Ovary (tissue), 9 donors: ENCODE measurements around the gene NUBPL. TPM values are rescaled to one million over a fixed set of nuclear protein-coding genes. Genes with fewer than 3 reads are reported as not detected.
"Not testable (repeated sequence)": the region's sequence is repeated elsewhere in the genome, so short reads cannot be mapped to it uniquely, and the experiment has no call there.

Experiments
- DNase-seq, 5 donors: peaks; one replicate each; pipeline ENCODE4 v3.0.0-alpha.2; 2019 to 2020
- H3K27ac ChIP-seq, 2 donors: fragments of 200-600 bp; one replicate each; pipeline versions ENCODE4 v1.5.1 to v1.8.0; 2019 to 2022
- H3K27me3 ChIP-seq: fragments of 200-600 bp; one replicate; pipeline ENCODE4 v1.8.0; 2022
- H3K36me3 ChIP-seq: fragments of 200-600 bp; sonication (generic); one replicate; pipeline ENCODE4 v1.5.1; 2019
- H3K4me1 ChIP-seq: one replicate; pipeline ENCODE4 v1.8.1; 2013; ENCODE audit warnings: mild to moderate bottlenecking, moderate library complexity; ENCODE audit not compliant: insufficient read depth
- H3K4me3 ChIP-seq: fragments of 200-600 bp; sonication (generic); one replicate; pipeline ENCODE4 v1.5.1; 2017
- H3K9me3 ChIP-seq, 2 donors: fragments of 200-600 bp in 1 of 2; sonication (generic) in 1 of 2; one replicate each; pipeline versions ENCODE4 v1.5.1 to v1.8.1; 2013 to 2019; ENCODE audit warnings: mild to moderate bottlenecking in 1 of 2, moderate library complexity in 1 of 2
- EP300 ChIP-seq: sonication (generic); formaldehyde crosslinking; IDR thresholded peaks from one replicate; pipeline ENCODE4 v1.6.1; 2017; ENCODE audit warnings: antibody characterized with exemption
- POLR2A ChIP-seq: fragments of 450-650 bp; IDR thresholded peaks from one replicate; pipeline ENCODE4 v1.6.1; 2017; ENCODE audit warnings: antibody characterized with exemption, mild to moderate bottlenecking, moderate library complexity
- WGBS, 3 donors: extraction: QIAGEN DNeasy Blood & Tissue Kit in 1 of 3; methylation state at CpG; one replicate each; pipeline versions ENCODE4 v1.1.5 to v1.1.7; 2013 to 2017; 5-methylcytosine and 5-hydroxymethylcytosine counted together
- intact Hi-C, 4 donors: fragments of 100-400 bp; cut with DNase I; formaldehyde crosslinking; loops; one replicate each; pipeline versions ENCODE4 v1.11.0 to v1.15.1; 2022 to 2023
- polyA plus RNA-seq, 2 donors: library from polyadenylated mRNA; stranded (reverse); fragments of 200-250 nt in 1 of 2; fragments of 350-450 nt in 1 of 2; fragmentation: Illumina TruSeq in 1 of 2; extraction: RNeasy Lipid Tissue Mini Kit (QIAGEN cat#74804) in 1 of 2; gene quantifications; one replicate each; pipeline ENCODE4 v1.2.3, GENCODE V29; 2013 to 2014
- total RNA-seq, 7 donors: library from RNA; depleted of rRNA in 2 of 7; stranded (reverse); fragments of >200 nt in 2 of 7; fragmentation: NEBNext Ultra II Directional in 3 of 7; extraction: Animal tissue kit (Norgen Biotek cat#: 25700) in 3 of 7; gene quantifications; one replicate each; pipeline versions ENCODE4 v1.1.0 to v1.2.4, GENCODE V29; 2016 to 2023
- TF ChIP-seq, protein P1 (sequence below), 3 donors: fragments of 450-650 bp in 2 of 3; fragments of 200-600 bp in 1 of 3; IDR thresholded peaks; one replicate each; pipeline versions ENCODE4 v1.5.1 to v1.8.0; 2016 to 2022; ENCODE audit warnings: antibody characterized with exemption in 3 of 3, mild to moderate bottlenecking in 1 of 3
- donor health status: DM: no; HTN: no; CAD: no; lungs with moderate emphysema.
- donor health status: DM: no; HTN: no; CAD: no.
- donor health status: Bipolar disorder and iron deficiency.
- donor health status: DM: yes; HTN: yes; CAD: no.
- donor health status: DM: no; HTN: no; CAD: no.
- donor health status: DM: yes; HTN: yes; CAD: no.

NUBPL gene
- total and polyA plus RNA-seq, 9 donors = 5.8 to 17.6 (median 14.0) TPM

DNA sequence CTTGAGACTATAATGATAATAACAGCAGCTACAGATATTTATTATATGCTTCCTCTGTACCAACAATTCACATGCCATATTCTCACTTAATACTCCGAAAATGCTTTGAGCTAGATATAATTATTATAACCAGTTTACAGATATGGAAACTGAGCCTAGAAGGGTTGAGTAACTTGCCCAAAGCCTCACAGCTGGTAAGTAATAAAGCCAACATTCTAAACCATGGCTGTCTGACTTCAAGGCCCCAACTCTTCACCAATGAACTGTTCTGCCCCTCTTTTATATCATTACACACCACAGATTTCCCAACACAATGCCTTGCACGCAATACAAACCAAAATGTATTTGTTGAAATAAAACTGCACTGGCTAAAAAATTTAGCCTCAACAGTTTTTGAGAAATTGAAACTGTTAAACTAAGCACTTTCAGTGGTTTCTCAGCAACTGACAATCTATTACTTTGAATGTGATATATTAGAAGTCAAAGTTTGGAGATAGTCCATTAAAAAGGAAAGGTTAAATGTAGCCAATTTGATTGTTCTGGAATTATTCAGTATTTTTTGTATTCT is 293.4 kb downstream of the NUBPL start:
- Histone ChIP-seq H3K36me3 (no peaks in the 10 kb centered on the region), H3K4me1 (no peaks in the 10 kb centered on the region), H3K27me3 (no peaks in the 10 kb centered on the region), H3K4me3 (no peak overlapping the region), H3K9me3 (no peaks in the 10 kb centered on the region), H3K27ac (no peak overlapping the region)
- TF ChIP-seq EP300 (no peak), POLR2A (no peak)
- TF ChIP-seq, protein P1, sequence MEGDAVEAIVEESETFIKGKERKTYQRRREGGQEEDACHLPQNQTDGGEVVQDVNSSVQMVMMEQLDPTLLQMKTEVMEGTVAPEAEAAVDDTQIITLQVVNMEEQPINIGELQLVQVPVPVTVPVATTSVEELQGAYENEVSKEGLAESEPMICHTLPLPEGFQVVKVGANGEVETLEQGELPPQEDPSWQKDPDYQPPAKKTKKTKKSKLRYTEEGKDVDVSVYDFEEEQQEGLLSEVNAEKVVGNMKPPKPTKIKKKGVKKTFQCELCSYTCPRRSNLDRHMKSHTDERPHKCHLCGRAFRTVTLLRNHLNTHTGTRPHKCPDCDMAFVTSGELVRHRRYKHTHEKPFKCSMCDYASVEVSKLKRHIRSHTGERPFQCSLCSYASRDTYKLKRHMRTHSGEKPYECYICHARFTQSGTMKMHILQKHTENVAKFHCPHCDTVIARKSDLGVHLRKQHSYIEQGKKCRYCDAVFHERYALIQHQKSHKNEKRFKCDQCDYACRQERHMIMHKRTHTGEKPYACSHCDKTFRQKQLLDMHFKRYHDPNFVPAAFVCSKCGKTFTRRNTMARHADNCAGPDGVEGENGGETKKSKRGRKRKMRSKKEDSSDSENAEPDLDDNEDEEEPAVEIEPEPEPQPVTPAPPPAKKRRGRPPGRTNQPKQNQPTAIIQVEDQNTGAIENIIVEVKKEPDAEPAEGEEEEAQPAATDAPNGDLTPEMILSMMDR (IDR thresholded peaks at IDR 0.05) = no peak
- 68 to 97% (median 90%) methylated on average over 2 of the region's 2 CpGs for WGBS, 3 donors
- intact Hi-C loops = no loop called here
- no peak for DNase-seq

DNA sequence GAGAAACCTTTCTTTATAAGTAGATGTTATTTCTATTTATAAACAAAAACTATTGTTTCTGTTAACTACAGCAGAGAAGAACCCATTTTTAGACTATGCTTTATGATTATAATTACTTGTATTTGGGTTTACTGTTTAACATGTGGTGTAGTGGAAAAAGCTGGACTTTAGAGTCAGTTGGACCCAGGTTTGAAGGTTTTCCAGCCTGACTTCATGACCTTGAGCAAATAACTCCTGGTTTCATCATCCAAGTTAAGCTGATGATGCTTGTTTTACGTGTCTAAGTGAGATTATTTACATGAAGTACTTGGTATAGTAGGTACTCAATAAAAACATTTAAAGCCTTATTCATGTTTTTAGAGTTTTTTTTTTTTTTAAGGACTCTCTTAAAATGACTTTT is 294.1 kb downstream of the NUBPL start:
- H3K27me3 ChIP-seq = no peaks in the 10 kb centered on the region
- no peak overlapping the region for H3K27ac ChIP-seq
- DNase-seq = no peak
- intact Hi-C loops = no loop called here
- no peaks in the 10 kb centered on the region for H3K9me3 ChIP-seq
- no peaks in the 10 kb centered on the region for H3K4me1 ChIP-seq
- TF ChIP-seq POLR2A (no peak), EP300 (no peak)
- TF ChIP-seq, protein P1 (IDR thresholded peaks at IDR 0.05) = no peak
- 70 to 82% (median 71%) methylated on average over 1 of the region's 1 CpG for WGBS, 3 donors
- H3K36me3 ChIP-seq = no peaks in the 10 kb centered on the region
- no peak overlapping the region for H3K4me3 ChIP-seq

DNA sequence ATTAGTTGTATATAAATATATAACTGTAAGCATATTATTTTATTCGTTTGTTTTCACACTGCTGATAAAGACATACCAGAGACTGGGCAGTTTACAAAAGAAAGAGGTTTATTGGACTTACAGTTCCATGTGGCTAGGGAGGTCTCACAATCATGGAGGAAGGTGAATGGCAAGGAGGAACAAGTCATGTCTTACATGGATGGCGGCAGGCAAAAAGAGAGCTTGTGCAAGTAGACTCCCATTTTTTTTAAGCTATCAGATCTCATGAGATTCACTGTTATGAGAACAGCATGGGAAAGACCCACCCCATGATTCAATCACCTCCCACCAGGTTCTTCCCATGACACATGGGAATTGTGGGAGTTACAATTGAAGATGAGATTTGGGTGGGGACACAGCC is 294.8 kb downstream of the NUBPL start:
- H3K27me3 ChIP-seq, intact Hi-C loops, H3K4me1 ChIP-seq, H3K27ac ChIP-seq, DNase-seq, H3K36me3 ChIP-seq, H3K4me3 ChIP-seq, H3K9me3 ChIP-seq: not testable (repeated sequence)
- 70 to 76% (median 70%) methylated on average over 2 of the region's 2 CpGs for WGBS, 3 donors

DNA sequence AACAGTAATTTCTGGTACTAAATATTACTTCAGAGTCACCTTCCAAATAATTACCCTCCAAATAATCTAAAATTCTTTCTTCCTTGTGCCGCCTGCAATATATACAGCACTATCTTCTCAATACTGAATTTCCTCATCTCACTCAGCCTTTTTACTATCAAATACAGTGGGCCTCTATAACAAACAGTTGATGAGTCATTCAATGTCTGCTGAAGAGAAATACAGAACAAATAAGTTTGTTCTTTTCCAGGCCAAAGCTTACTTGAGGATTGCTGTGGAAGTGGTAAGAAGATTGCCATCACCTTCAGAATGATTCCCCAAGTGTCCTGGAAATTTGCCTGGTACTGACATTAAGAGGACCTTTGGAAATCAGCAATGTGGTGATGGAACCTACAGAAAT is 297.7 kb downstream of the NUBPL start:
- Histone ChIP-seq H3K4me3 (no peak overlapping the region), H3K9me3 (no peaks in the 10 kb centered on the region), H3K27ac (no peak overlapping the region), H3K4me1 (no peaks in the 10 kb centered on the region), H3K27me3 (no peaks in the 10 kb centered on the region), H3K36me3 (no peaks in the 10 kb centered on the region)
- intact Hi-C loops = no loop called here
- 0 to 100% (median 60%) methylated on average over 1 of the region's 1 CpG for WGBS, 3 donors
- TF ChIP-seq, protein P1 (IDR thresholded peaks at IDR 0.05) = no peak
- TF ChIP-seq POLR2A = no peak
- no peak for TF ChIP-seq EP300
- no peak for DNase-seq

DNA sequence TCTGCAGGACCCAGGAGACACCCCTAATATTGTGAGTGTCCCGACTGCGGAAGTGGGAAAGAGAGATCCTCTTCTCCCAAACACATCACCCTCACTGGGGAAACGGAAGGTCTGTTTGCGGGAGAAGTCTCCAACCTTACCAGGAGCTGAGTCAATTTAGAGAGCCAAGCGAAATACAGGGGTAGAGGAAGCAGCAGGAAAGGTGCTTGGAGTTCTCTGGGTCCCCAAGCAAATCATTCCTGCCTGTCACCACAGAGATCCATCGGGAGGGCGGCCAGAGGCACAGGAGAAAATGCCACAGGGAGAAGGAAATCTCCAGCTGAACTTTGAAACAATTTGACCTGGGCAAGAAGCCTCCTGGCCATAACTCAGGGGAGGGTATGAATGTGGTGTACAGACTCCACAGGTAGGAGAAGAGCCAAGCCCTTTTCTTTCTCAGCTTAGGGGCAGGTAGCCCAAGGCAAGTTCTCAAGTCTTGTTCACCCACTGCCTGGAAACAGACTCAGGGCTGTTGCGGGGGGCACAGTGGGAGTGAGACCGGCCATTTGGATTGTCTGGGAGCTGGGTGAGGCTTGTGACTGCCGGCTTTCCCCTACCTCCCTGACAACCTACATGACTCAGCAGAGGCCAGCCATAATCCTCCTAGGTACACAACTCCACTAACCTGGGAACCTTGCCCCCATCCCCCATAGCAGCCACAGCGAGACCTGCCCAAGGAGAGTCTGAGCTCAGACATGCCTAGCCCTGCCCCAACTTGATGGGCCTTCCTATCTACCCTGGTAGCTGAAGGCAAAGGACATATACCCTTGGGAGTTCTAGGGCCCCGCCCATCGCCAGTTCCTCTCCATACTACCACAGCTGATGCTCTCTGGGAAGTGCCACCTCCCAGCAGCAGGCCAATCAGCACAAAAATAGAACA is 304.0 kb downstream of the NUBPL start:
- H3K36me3 ChIP-seq = no peaks in the 10 kb centered on the region
- intact Hi-C loops = no loop called here
- TF ChIP-seq POLR2A (no peak), EP300 (no peak)
- TF ChIP-seq, protein P1 (IDR thresholded peaks at IDR 0.05) = no peak
- H3K4me3 ChIP-seq = no peak overlapping the region
- no peak for DNase-seq
- no peaks in the 10 kb centered on the region for H3K27me3 ChIP-seq
- H3K9me3 ChIP-seq = no peaks in the 10 kb centered on the region
- no peaks in the 10 kb centered on the region for H3K4me1 ChIP-seq
- 95 to 97% (median 96%) methylated on average over 13 of the region's 13 CpGs for WGBS, 3 donors
- no peak overlapping the region for H3K27ac ChIP-seq
